Myometrial cell (primary cell): Measurements from ENCODE around the gene USP38. TPM values are rescaled to one million over a fixed set of nuclear protein-coding genes. Genes with fewer than 3 reads are reported as not detected.

Experiments used
- total RNA-seq: library from RNA; depleted of rRNA; stranded (reverse); fragments of >200 nt; gene quantifications from 2 replicates; pipeline ENCODE4 v1.2.3, GENCODE V29; 2015

The USP38 gene, protein sequence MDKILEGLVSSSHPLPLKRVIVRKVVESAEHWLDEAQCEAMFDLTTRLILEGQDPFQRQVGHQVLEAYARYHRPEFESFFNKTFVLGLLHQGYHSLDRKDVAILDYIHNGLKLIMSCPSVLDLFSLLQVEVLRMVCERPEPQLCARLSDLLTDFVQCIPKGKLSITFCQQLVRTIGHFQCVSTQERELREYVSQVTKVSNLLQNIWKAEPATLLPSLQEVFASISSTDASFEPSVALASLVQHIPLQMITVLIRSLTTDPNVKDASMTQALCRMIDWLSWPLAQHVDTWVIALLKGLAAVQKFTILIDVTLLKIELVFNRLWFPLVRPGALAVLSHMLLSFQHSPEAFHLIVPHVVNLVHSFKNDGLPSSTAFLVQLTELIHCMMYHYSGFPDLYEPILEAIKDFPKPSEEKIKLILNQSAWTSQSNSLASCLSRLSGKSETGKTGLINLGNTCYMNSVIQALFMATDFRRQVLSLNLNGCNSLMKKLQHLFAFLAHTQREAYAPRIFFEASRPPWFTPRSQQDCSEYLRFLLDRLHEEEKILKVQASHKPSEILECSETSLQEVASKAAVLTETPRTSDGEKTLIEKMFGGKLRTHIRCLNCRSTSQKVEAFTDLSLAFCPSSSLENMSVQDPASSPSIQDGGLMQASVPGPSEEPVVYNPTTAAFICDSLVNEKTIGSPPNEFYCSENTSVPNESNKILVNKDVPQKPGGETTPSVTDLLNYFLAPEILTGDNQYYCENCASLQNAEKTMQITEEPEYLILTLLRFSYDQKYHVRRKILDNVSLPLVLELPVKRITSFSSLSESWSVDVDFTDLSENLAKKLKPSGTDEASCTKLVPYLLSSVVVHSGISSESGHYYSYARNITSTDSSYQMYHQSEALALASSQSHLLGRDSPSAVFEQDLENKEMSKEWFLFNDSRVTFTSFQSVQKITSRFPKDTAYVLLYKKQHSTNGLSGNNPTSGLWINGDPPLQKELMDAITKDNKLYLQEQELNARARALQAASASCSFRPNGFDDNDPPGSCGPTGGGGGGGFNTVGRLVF
- 13.3 and 13.6 TPM in 2 replicates for total RNA-seq

DNA sequence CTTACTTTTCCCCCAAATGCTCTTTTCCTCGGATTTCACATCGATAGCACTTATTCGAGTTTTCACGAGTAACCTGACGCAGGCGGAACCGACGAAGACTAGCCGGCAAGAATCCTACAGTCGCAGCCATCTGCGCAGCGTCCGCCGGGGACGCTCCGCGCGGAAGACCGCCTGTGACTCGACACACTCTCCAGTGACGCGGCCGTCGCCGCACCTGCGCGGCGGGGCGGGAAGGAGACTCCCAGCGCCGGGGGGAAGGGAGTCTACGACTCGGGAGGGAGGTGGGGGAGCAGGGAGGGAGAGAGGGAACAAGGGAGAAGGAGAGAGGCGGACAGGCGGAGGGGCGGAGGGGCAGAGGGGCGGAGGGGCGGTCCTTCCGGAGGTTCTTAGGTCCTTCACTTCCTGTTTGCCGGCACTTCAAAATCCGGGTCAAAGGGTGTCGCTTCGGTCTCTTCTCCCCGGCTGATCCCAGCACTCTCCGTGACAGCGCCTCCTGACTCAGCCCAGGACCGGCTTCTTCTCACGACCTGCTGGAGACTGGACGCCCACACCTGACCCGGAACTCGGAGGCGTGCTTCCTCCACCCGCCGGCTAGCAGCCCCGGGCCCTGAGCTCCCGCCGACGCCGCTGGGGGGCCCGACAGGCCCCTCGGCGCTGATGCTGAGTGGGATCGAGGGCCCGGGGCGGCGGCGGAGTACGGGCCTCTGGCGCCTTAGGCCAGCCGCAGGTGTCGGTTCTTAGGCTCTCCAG is at the start of gene USP38:
TSS of gene USP38 (plus strand) at position 415 of the 750 bp plus-strand sequence. CDS start 534 bp downstream, outside the sequence.

Other genes starting within 250 kb of the USP38 start
- gene GAB1, start 152.0 kb downstream of the USP38 start, total RNA-seq, result 4.9 and 8.0 TPM in 2 replicates